MCF 10A (cell line): ENCODE results near the gene CAPN3. TPM values are rescaled to one million over a fixed set of nuclear protein-coding genes. Genes with fewer than 3 reads are reported as not detected.
A peak's percentile ranks its signal among the peaks of the same experiment; 100 is the strongest.

ENCODE experiments used
- BruUV-seq: library from RNA; stranded (reverse); fragments of 400-500 nt; replicated peaks from 2 replicates; lab custom pipeline; 2021; lab: Mats Ljungman, UMichigan
- CTCF ChIA-PET: fragments of 300-600 bp; sonication (Branson Sonifier 250); formaldehyde crosslinking; extraction: SDS; loops from one replicate; lab custom pipeline; 2021; ENCODE audit warnings: antibody characterized with exemption, inconsistent platforms; lab: Yijun Ruan, JAX
- POLR2A ChIA-PET: fragments of 300-600, 350-650 bp; sonication (Branson Sonifier 250); formaldehyde crosslinking; extraction: SDS; loops from one replicate; lab custom pipeline; 2020; ENCODE audit warnings: antibody characterized with exemption, inconsistent platforms; lab: Yijun Ruan, JAX
- DNase-seq: peaks from one replicate; pipeline ENCODE4 v3.0.0-alpha.2; 2018; ENCODE audit not compliant: unreplicated experiment
- H3K27ac Mint-ChIP-seq: one replicate; pipeline ENCODE4 v1.8.0; 2022; ENCODE audit warnings: mild to moderate bottlenecking, low read depth, mixed read lengths; ENCODE audit not compliant: unreplicated experiment
- H3K27me3 Mint-ChIP-seq: one replicate; pipeline ENCODE4 v1.8.0; 2022; ENCODE audit warnings: mixed read lengths; ENCODE audit not compliant: insufficient read depth, unreplicated experiment
- H3K36me3 Mint-ChIP-seq: one replicate; pipeline ENCODE4 v1.8.0; 2022; ENCODE audit warnings: mild to moderate bottlenecking, moderate library complexity, mixed read lengths; ENCODE audit not compliant: insufficient read depth, unreplicated experiment
- H3K4me1 Mint-ChIP-seq: one replicate; pipeline ENCODE4 v1.8.0; 2022; ENCODE audit warnings: mixed read lengths; ENCODE audit not compliant: insufficient read depth, unreplicated experiment
- H3K4me3 Mint-ChIP-seq: one replicate; pipeline ENCODE4 v1.8.0; 2022; ENCODE audit warnings: mild to moderate bottlenecking, moderate library complexity, mixed read lengths; ENCODE audit not compliant: unreplicated experiment
- H3K9me3 Mint-ChIP-seq: one replicate; pipeline ENCODE4 v1.8.0; 2022; ENCODE audit warnings: mixed read lengths; ENCODE audit not compliant: unreplicated experiment
- CTCF ChIP-seq: fragments of 200-600 bp; IDR thresholded peaks from one replicate; pipeline ENCODE4 v1.8.0; 2022; ENCODE audit warnings: antibody characterized with exemption, mild to moderate bottlenecking; ENCODE audit not compliant: unreplicated experiment
- intact Hi-C: fragments of 100-400 bp; cut with micrococcal nuclease; formaldehyde crosslinking; loops from 2 replicates; pipeline ENCODE4 v1.14.1; 2022
- total RNA-seq: library from RNA; stranded (reverse); gene quantifications from 2 replicates; pipeline ENCODE4 v1.2.3, GENCODE V29; 2022

The CAPN3 gene
- total RNA-seq, 1 experiment from 2014 or later: 4.7 TPM

- no peak for TF ChIP-seq CTCF
- ChIA-PET POLR2A (interaction anchor here (1.7 kb wide), 1 partner anchor 10 kb away, joined by 4 read pairs; no protein-coding TSS in a partner anchor), CTCF (interaction anchor here (0.6 to 1.2 kb wide), 2 partner anchors 9 to 27 kb away, joined by 3 read pairs; no protein-coding TSS in a partner anchor)
- intact Hi-C loops: no loop called here
- Mint-ChIP-seq H3K4me3 (no peak overlapping the region), H3K4me1 (peaks cover 5% of the 10 kb centered on the region), H3K36me3 (peaks cover 17% of the 10 kb centered on the region), H3K27ac (no peak overlapping the region), H3K27me3 (no peaks in the 10 kb centered on the region), H3K9me3 (peaks cover 8% of the 10 kb centered on the region)
- DNase-seq: no peak
- no TSS peak for BruUV-seq
These were observed 20.8 kb upstream of the CAPN3 start for GRCh38 chr15:42338500-42338899.

GRCh38 chr15:42343596-42344232 lies 15.6 kb upstream of the CAPN3 start:
- Mint-ChIP-seq H3K27me3 (no peaks in the 10 kb centered on the region), H3K27ac (no peak overlapping the region), H3K36me3 (peaks cover 30% of the 10 kb centered on the region), H3K4me1 (peaks cover 13% of the 10 kb centered on the region), H3K9me3 (no peaks in the 10 kb centered on the region), H3K4me3 (no peak overlapping the region)
- ChIA-PET POLR2A (no interaction called here), CTCF (no interaction called here)
- no peak for DNase-seq
- BruUV-seq: no TSS peak
- TF ChIP-seq CTCF: no peak
- intact Hi-C loops: no loop called here

- peak; percentile 72 for DNase-seq
- no peak for TF ChIP-seq CTCF
- POLR2A ChIA-PET: no interaction called here
These were observed 14.5 kb upstream of the CAPN3 start for GRCh38 chr15:42344763-42345162.

GRCh38 chr15:42345504-42345903 lies 13.8 kb upstream of the CAPN3 start:
- peak overlapping the region; percentile 28 for H3K27ac Mint-ChIP-seq
- no peak for TF ChIP-seq CTCF
- ChIA-PET CTCF (no interaction called here), POLR2A (no interaction called here)
- peaks cover 45% of the 10 kb centered on the region for H3K36me3 Mint-ChIP-seq
- no peak overlapping the region for H3K4me3 Mint-ChIP-seq
- no peak for DNase-seq
- intact Hi-C loops: no loop called here
- BruUV-seq: no TSS peak
- no peaks in the 10 kb centered on the region for H3K9me3 Mint-ChIP-seq
- H3K4me1 Mint-ChIP-seq: peaks cover 13% of the 10 kb centered on the region
- H3K27me3 Mint-ChIP-seq: no peaks in the 10 kb centered on the region

More at GRCh38 chr15:42344763-42345162, 14.5 kb upstream of the CAPN3 start:
- intact Hi-C loops: no loop called here
- no TSS peak for BruUV-seq
- Mint-ChIP-seq H3K36me3 (peaks cover 38% of the 10 kb centered on the region), H3K4me1 (peaks cover 13% of the 10 kb centered on the region), H3K4me3 (no peak overlapping the region), H3K9me3 (no peaks in the 10 kb centered on the region), H3K27ac (peak overlapping the region; percentile 28), H3K27me3 (no peaks in the 10 kb centered on the region)
- CTCF ChIA-PET: no interaction called here
